HepG2 (cell line): ENCODE data around the gene RASGRF1. TPM values are rescaled to one million over a fixed set of nuclear protein-coding genes. Genes with fewer than 3 reads are reported as not detected.

Source experiments
- AHDC1 ChIP-seq: sonication (generic); formaldehyde crosslinking; IDR thresholded peaks from 2 replicates; pipeline ENCODE4 v1.5.1; 2020; ENCODE audit warnings: mild to moderate bottlenecking, missing genetic modification reagents, borderline replicate concordance
- HES4 ChIP-seq: sonication (generic); formaldehyde crosslinking; IDR thresholded peaks from 2 replicates; pipeline ENCODE4 v1.9.0; 2021; ENCODE audit warnings: mild to moderate bottlenecking, missing genetic modification reagents, borderline replicate concordance
- PBX3 ChIP-seq: sonication (generic); formaldehyde crosslinking; IDR thresholded peaks from 2 replicates; pipeline ENCODE4 v1.8.1; 2023; ENCODE audit warnings: missing genetic modification reagents, inconsistent platforms, borderline replicate concordance
- PRDM15 ChIP-seq: sonication (generic); formaldehyde crosslinking; IDR thresholded peaks from 2 replicates; pipeline ENCODE4 v1.4.0; 2020; ENCODE audit warnings: missing genetic modification reagents
- RORA ChIP-seq: sonication (generic); formaldehyde crosslinking; IDR thresholded peaks from 2 replicates; pipeline ENCODE4 v1.5.0; 2020; ENCODE audit warnings: mild to moderate bottlenecking, missing genetic modification reagents, moderate library complexity
- UBTF ChIP-seq: sonication (generic); formaldehyde crosslinking; IDR thresholded peaks from 2 replicates; pipeline ENCODE4 v1.4.0; 2020; ENCODE audit warnings: mild to moderate bottlenecking, missing genetic modification reagents
- ZBTB33 ChIP-seq: sonication (generic); formaldehyde crosslinking; IDR thresholded peaks from 2 replicates; pipeline ENCODE4 v1.4.0; 2020; ENCODE audit warnings: missing genetic modification reagents
- ZNF335 ChIP-seq: sonication (generic); formaldehyde crosslinking; IDR thresholded peaks from 2 replicates; pipeline ENCODE4 v1.4.0; 2020; ENCODE audit warnings: missing genetic modification reagents
- ZNF800 ChIP-seq: sonication (generic); formaldehyde crosslinking; IDR thresholded peaks from 2 replicates; pipeline ENCODE4 v1.4.0; 2020; ENCODE audit warnings: missing genetic modification reagents
- polyA plus RNA-seq, 8 experiments: library from polyadenylated mRNA; depleted of rRNA in 3 of 8; stranded (reverse) in 7 of 8; unstranded in 1 of 8; fragments of >200 nt; fragmentation: Illumina TruSeq in 4 of 8; extraction: Trizol in 4 of 8; gene quantifications; 2 replicates each; pipeline versions ENCODE4 v1.2.1 to v1.2.3, GENCODE V29; 2011 to 2016; ENCODE audit warnings: low read depth in 4 of 8, missing spikeins in 1 of 8, mixed read lengths in 1 of 8; ENCODE audit not compliant: insufficient read depth in 1 of 8
- total RNA-seq, 5 experiments: library from RNA; depleted of rRNA; stranded (reverse); fragments of >200 nt; fragmentation: Illumina TruSeq; extraction: Trizol; gene quantifications; 2 replicates each; pipeline ENCODE4 v1.2.3, GENCODE V29; 2016; ENCODE audit warnings: low read depth in 1 of 5

RASGRF1 gene
- total and polyA plus RNA-seq, 2 of the 13 experiments (the other 11 are each of a cell fraction or from before 2014, with no cell fraction given), result 0.55 to 3.0 TPM

- TF ChIP-seq UBTF (peak; percentile 93), PRDM15 (CRISPR knock-in tag) (no peak), ZNF800 (CRISPR knock-in tag) (peak; percentile 93; the same call in 1 of the 2 replicates), ZNF335 (CRISPR knock-in tag) (no peak), AHDC1 (CRISPR knock-in tag) (no peak), PBX3 (no peak), HES4 (CRISPR knock-in tag) (peak; percentile 87; the same call in 1 of the 2 replicates), ZBTB33 (CRISPR knock-in tag) (no peak), RORA (CRISPR knock-in tag) (no peak)
Measured at GRCh38 chr15:78944669-78945407, 145.7 kb downstream of the RASGRF1 start, which contains the start of gene CTSH (continued).
